GM15510 (cell line): ENCODE measurements around the gene PTN.

Source experiments
- POLR2A ChIP-seq: IDR thresholded peaks from 3 replicates; pipeline ENCODE4 v1.6.1; 2011; ENCODE audit warnings: borderline replicate concordance; ENCODE audit not compliant: insufficient read length; ENCODE audit errors: extremely low read depth

The PTN gene

DNA sequence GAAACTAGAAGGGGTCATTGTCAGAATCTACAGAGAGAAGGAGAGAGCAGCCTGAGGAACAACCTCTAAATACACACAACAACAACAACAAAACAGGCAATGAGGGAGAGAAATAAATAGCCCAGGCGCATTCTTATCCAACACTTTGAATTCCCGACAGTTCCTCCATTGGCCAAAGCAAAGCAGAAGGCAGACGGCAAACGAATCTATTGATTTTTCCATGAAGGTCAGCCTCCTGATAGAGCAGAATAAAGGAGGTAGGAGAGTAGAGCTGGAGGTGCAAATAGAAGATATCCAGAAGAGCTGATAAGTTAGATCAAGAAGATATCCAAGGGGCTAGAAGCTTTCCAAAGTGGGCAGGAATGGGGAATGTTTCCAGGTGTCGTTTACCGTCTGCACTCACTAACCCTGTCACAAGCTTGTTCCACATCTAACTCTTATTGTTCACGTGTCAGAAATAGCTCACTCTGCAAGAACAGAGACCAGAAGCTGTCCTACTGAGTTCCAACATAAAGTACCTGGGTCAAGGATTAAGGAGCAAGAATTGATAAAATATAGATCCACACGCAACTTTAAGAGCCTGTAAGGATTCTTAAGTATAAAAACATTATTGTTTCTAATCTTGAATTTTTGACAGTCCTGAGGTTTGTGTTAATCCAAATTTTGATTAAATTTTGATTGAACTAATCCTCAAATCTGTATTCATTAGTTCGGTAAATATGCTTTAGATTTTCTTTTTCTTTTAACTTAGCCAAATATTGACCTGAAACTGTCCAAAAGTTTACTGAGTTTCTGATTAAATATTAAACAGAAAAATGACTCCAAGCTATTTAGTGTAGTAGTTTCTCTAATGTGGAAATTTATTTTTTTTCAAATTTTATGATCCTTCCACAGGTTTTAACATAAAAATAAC lies 45.7 kb downstream of the PTN start:
- no peak for TF ChIP-seq POLR2A

DNA sequence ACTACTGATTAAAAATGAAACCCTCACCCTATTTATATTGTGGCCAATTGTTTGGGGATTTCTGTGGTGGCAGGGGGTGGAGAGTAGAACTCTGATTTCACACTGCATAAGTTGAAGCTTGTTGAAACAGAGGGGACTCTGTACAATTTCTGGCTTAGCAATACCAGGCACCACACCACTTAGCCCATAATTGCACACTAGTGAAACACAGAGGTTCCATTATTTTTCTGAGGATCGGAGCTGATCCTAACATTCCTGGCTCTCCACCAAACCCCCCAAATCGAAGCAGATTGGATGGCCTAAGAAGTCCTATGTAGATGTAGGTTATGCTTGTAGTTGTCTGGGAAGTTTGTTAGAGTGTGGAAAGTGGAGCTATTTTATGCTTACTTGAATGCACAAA lies 47.0 kb downstream of the PTN start:
- no peak for TF ChIP-seq POLR2A

DNA sequence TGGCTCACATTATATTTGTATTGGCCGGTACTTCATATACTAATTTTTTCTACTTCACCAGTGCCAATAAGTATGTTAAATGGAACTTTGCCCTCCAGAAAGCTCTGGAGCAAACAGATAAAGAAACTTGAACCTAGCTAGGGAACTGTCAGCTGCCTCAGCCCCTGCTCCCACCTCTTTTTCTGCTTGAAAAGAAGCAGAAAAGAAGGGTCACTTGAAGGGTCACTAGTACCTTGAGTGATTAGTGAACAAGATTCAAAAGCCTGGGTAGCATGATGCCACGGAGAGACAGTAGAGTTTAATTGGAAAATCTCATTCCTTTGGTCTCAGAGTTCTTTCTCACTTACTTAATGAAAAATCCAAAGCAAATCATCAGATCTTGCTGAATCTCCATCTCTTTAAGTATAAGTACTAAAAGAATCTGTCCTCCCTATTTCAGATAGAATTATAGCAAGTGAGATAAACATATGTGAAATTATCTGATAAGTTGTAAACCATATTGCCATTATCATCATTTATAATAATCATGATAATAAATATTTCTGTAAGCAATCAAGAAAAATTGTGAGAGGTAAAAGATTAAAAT lies 47.7 kb downstream of the PTN start:
- no peak for TF ChIP-seq POLR2A

DNA sequence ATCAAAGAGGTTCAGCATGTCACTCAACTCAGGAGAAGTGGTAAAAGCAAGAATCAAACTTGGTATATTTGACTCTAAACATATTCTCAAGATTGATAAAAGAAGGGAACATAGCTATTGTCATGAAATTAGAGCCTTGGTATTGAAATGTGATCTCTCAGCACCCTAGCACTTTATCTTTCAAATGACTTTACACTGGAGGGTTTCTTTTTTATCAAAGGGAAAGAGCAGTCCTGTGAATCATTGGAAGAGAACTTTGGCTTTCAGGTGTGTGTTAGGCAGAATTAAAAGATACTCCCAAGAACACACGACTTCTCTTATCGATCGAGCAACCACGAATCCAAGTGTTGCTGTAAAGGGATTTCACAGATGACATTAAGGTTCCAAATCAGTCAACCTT lies 54.4 kb downstream of the PTN start:
- no peak for TF ChIP-seq POLR2A

DNA sequence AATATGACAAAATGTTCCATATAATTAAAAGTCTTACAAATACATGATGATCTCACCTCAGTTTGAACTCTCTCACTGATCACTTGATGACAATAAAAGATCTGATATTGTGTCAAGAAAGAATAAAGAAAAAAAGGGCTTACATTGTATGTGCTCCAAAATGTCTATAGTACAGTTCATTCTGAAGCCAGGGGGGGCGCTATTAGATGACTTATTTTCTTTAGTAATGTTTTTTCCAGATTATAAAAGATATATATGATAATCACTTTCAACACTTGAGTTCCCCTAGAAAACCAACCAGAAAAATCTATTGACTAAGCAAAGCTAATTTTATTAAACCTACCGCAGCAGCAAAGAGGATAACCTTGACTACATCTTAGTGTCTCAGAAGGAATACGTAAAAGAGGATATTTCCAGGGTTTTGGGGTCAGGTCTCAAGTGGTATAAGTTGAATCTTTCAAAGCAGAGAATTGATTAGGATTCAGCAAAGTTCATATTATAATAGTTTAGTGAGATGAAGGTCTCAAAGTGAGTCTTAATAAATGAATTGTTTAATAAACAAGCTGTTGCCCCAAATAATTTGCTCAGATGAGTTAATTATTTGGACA lies 55.8 kb downstream of the PTN start:
- no peak for TF ChIP-seq POLR2A

DNA sequence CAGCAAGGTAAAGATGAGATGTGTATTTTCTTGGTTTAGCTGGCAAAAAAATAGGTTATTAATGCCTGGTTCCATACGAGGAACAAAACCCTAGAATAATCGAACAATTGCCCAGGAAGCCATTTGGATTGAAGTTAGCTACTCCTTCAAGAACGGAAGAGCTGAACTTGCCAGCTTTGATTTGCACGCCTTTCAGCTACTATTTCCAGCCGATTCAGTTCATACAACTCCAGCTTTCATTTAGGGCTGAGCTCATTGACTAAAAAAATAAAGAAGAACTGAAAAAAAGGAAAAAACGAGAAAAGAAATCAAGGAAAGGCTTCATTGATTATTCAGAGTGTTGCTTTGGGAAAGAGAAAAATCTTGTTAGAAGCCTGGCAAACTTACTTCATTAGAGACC lies 60.4 kb downstream of the PTN start:
- TF ChIP-seq POLR2A: no peak

DNA sequence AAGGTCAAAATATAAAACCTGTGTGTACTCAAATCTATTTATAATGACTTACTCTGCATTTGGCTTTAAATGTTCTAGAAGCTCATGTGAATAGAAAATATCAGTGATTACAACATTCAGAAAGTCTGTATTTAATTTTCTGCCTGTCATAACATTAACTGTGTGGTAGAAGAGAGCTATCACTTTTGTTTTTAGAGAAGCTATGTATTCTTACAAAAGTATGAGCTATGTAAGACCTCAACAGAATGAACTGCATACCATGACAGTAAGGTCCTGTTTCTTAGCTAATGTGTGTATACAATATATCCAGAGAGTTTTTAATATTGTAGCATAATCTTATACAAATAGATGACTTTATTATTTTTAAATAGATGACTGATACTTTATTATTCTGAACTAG lies 61.5 kb downstream of the PTN start:
- no peak for TF ChIP-seq POLR2A

DNA sequence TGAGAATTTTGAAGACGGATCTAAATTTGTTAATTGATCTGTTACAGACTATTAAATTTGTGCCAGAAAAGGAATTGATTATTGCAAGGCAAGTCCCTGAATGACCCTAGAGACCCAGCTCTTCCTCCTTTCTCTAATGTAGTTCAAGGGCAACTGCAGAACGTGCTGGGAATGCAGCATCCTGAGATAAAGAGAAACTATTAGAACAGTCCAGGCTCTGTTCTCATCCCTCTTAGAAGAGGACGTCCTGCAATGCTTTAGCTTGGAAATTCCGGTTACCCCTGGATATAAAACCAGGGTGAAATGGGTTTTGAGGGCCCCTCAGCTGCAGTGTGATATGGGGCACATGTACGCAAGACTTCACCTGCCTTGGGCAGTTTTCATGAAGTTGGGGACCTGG lies 67.3 kb downstream of the PTN start:
- TF ChIP-seq POLR2A: no peak

DNA sequence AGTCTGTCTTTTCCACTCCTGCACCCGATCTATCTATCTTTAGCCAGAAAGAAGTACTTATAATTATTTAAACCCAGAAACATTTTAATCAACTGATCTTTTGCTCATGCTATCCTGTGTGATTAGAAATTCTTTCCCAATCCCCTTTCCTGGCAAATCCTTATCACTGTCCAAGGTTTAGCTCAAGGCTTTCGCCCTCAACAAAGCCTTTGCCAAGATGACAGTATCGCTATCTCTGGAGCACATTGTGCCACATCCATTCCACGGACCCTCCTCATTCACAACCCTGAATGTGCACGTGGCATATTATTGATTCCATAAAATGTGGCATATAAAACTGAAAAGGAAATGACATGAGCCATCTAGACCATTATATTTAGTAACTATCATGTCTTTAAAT lies 71.3 kb downstream of the PTN start:
- TF ChIP-seq POLR2A: no peak

DNA sequence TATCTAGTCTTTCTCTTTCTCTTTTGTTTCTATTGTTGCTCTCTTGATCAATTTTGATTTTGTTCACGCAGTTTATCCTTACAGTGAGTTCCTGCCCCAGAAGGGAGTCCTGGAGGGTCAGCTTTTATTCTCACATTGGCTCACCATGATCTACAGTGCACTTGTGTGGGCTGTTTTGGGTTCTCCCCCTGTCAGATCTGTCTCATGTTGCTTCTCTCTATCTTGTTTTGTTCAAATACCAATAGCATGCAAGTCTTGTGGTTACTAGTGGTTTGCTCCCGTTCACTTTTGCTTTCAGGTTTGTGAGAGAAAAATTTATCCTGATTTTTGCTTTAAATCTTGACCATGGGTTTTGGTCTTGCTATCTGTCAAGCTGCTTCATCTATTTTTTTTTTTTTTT lies 74.3 kb downstream of the PTN start:
- TF ChIP-seq POLR2A: no peak

DNA sequence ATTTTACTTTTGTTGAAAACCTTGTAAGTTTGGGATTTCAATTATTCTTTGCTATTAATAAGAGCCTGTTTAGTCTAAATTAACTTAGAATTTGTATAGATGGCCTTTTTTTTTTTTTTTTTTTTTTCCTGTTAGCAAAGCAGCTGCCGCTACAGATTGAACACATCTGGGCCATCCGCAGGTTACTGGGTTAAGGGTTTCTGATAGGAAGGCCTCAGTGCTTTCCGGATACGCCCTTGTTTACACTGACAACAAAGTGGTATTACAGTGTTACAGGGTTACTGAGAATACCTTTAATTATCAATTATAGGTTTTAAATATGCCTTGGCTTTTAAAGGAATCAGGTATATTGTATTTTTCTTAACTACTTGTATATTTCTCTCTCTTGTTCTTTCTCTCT lies 76.8 kb downstream of the PTN start:
- no peak for TF ChIP-seq POLR2A

DNA sequence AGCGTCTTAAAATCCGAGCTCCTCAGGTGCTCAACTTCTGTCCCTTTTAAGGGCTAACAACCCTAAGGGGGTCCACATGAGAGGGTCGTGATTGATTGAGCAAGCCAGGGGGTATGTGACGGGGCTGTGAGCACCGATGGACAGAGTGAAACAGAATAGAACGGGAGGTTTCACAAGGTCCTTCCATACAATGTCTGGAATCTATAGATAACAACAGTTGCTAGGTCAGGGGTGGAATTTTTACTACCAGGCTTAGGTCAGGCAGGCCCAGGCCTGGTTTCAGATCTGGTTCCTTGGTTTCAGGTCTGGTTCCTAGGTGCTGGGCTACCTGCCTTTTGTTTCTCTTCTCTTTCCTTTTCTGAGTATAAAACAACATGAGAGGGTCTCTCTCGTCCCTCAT lies 80.9 kb downstream of the PTN start:
- TF ChIP-seq POLR2A: no peak

DNA sequence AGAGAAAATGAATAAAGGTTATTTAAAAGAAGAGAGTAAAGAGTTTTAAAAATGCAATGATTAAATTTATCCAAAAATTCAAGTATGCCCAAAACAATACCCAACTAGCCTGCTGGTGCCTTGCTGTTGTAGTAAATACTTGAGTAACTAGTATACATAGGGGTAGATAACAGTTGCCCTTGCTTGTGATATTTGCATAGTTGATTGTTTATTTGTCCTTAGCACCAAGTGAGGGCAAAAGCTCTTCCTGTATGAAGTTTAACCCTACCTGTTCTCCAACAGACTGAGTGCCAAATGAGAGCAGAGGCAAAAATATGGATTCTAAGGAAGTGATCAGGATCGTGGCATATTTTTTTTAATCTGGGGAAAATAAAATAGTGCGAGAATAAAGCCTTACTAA lies 85.0 kb downstream of the PTN start:
- TF ChIP-seq POLR2A: no peak

DNA sequence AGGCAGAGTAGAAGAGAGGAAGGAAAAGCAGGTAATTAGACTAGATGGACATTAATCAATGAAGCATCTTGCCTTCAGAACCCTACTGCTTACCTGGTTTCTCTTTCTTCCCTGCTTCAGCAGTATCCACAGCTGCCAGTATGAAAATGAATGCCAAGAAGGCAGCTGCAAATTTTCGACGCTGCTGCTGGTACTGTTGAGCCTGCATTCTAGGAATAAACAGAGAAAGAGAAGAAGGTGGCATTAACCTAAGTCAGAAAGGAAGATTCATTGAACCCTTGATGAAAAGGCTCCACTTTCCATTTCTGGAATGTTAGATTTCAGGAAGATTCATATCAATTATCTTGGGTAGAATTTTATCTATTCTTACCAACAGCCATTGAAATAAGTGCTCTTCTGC lies 88.8 kb downstream of the PTN start:
- no peak for TF ChIP-seq POLR2A

DNA sequence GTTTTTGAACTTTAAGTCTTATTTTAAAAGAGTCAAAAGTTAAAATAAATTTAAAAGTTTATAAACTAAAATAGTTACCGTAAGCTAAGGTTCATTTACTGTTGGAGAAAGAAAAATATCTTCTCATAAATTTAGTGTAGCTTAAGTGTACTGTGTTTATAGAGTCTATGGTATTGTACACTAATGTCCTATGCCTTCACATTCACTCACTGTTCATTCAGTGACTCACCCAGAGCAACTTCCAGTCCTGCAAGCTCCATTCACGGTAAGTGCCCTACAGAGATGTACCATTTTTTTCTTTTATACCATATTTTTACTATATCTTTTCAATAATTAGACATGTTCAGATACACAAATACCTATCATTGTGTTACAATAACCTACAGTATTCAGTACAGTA lies 97.6 kb downstream of the PTN start:
- TF ChIP-seq POLR2A: no peak

DNA sequence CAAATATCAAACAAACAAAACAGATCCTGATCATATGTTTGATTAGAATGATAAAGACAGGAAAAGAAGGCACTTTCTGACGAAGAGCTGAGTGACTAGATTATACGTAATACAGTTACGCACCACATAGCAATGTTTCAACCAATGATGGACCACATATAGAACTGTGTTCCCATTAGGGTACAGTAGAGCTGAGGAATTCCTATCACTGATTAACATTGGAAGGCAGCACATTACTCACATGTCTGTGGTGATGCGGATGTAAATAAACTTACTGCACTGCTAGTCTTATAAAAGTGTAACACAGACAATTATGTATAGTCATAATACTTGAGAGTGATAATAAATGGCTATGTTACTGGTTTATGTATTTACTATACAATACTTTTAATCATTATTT lies 98.3 kb downstream of the PTN start:
- TF ChIP-seq POLR2A: no peak
